Sigmoid colon (tissue), 4 donors: ENCODE measurements around the gene RSPH9.

Experiments
- CTCF ChIP-seq, 4 experiments: fragments of 450-650 bp in 3 of 4; fragments of 200-600 bp in 1 of 4; IDR thresholded peaks; one replicate each; pipeline ENCODE4 v1.5.1; 2016 to 2019; ENCODE audit warnings: antibody characterized with exemption in 4 of 4, mild to moderate bottlenecking in 3 of 4, moderate library complexity in 2 of 4
- EP300 ChIP-seq, 4 donors: sonication (generic); formaldehyde crosslinking; IDR thresholded peaks; one replicate each; pipeline ENCODE4 v1.6.1; 2017; ENCODE audit warnings: antibody characterized with exemption in 4 of 4
- POLR2A ChIP-seq, 2 donors: fragments of 450-650 bp; IDR thresholded peaks; one replicate each; pipeline ENCODE4 v1.6.1; 2016; ENCODE audit warnings: antibody characterized with exemption in 2 of 2, mild to moderate bottlenecking in 2 of 2, moderate library complexity in 2 of 2
- POLR2AphosphoS5 ChIP-seq, 4 donors: sonication (generic); formaldehyde crosslinking; IDR thresholded peaks; one replicate each; pipeline ENCODE4 v1.6.1; 2017; ENCODE audit warnings: antibody characterized with exemption in 4 of 4

- TF ChIP-seq CTCF (IDR thresholded peaks at IDR 0.05) (no peak), POLR2A (IDR thresholded peaks at IDR 0.05) (no peak), POLR2AphosphoS5 (IDR thresholded peaks at IDR 0.05) (no peak), EP300 (IDR thresholded peaks at IDR 0.05) (no peak)
Observed at GRCh38 chr6:43681303-43681702, 36.5 kb downstream of the RSPH9 start.
